Activated CD8-positive, alpha-beta memory T cell treated with anti-CD3 and anti-CD28 coated beads, Interleukin-2, amount 10 ng/mL, durations not matched to agents 7 days and 5 days (primary cell): Measurements from ENCODE around the gene CNBD2. TPM values are rescaled to one million over a fixed set of nuclear protein-coding genes. Genes with fewer than 3 reads are reported as not detected.
"Not testable (repeated sequence)": the region's sequence is repeated elsewhere in the genome, so short reads cannot be mapped to it uniquely, and the experiment has no call there.

ENCODE experiments used
- ATAC-seq: fragments of 150-1000 bp; cut with Tn5 transposase; one replicate; pipeline ENCODE4 v1.10.0; 2021; ENCODE audit warnings: moderate library complexity
- CTCF ChIA-PET: fragments of 350-600 bp; sonication (Branson Sonifier 250); formaldehyde crosslinking; loops from one replicate; lab custom pipeline; 2021; ENCODE audit warnings: antibody characterized with exemption; lab: Charles Lee
- DNase-seq: peaks from one replicate; pipeline ENCODE4 v3.0.0-alpha.2; 2020
- H3K27ac Mint-ChIP-seq: one replicate; pipeline ENCODE4 v1.8.0; 2021; ENCODE audit warnings: mild to moderate bottlenecking, mixed read lengths
- H3K27me3 Mint-ChIP-seq: one replicate; pipeline ENCODE4 v1.8.0; 2021; ENCODE audit warnings: mixed read lengths
- H3K36me3 Mint-ChIP-seq: one replicate; pipeline ENCODE4 v1.8.0; 2021; ENCODE audit warnings: mild to moderate bottlenecking, mixed read lengths
- H3K4me1 Mint-ChIP-seq: one replicate; pipeline ENCODE4 v1.8.0; 2021; ENCODE audit warnings: mixed read lengths
- H3K4me3 Mint-ChIP-seq: one replicate; pipeline ENCODE4 v1.8.0; 2021; ENCODE audit warnings: mild to moderate bottlenecking, moderate library complexity, mixed read lengths
- H3K9me3 Mint-ChIP-seq: one replicate; pipeline ENCODE4 v1.8.0; 2022; ENCODE audit warnings: low read depth, mixed read lengths
- total RNA-seq, 2 experiments: library from RNA; stranded (reverse); gene quantifications; one replicate each; pipeline ENCODE4 v1.2.3, GENCODE V29; 2021

The CNBD2 gene
- total RNA-seq, 2 experiments from 2014 or later = 5.2 to 7.8 TPM

GRCh38 chr20:35979544-35979943, 11.2 kb downstream of the CNBD2 start:
- no peak for DNase-seq
- Mint-ChIP-seq H3K36me3 (no peaks in the 10 kb centered on the region), H3K9me3 (no peaks in the 10 kb centered on the region), H3K27ac (no peak overlapping the region), H3K4me3 (no peak overlapping the region), H3K27me3 (peaks cover 7% of the 10 kb centered on the region), H3K4me1 (peaks cover 4% of the 10 kb centered on the region)
- no peak for ATAC-seq
- CTCF ChIA-PET = interaction anchor here (1.4 to 6.7 kb wide), 2 partner anchors 14 to 159 kb away, joined by 3 to 62 read pairs; no protein-coding TSS in a partner anchor

GRCh38 chr20:35981969-35982368, 13.6 kb downstream of the CNBD2 start:
- CTCF ChIA-PET = interaction anchor here (0.6 to 6.7 kb wide), 2 partner anchors 11 to 56 kb away, joined by 4 to 62 read pairs; no protein-coding TSS in a partner anchor
- no peaks in the 10 kb centered on the region for H3K36me3 Mint-ChIP-seq
- no peak overlapping the region for H3K27ac Mint-ChIP-seq
- H3K27me3 Mint-ChIP-seq = peaks cover 7% of the 10 kb centered on the region
- no peak overlapping the region for H3K4me3 Mint-ChIP-seq
- DNase-seq (no peak), ATAC-seq (no peak)
- H3K4me1 Mint-ChIP-seq = peaks cover 5% of the 10 kb centered on the region
- H3K9me3 Mint-ChIP-seq = no peaks in the 10 kb centered on the region

GRCh38 chr20:35984382-35984781, 16.0 kb downstream of the CNBD2 start:
- Mint-ChIP-seq H3K36me3 (no peaks in the 10 kb centered on the region), H3K4me1 (peaks cover 5% of the 10 kb centered on the region), H3K27me3 (peaks cover 14% of the 10 kb centered on the region), H3K9me3 (no peaks in the 10 kb centered on the region), H3K4me3 (no peak overlapping the region), H3K27ac (no peak overlapping the region)
- ATAC-seq = no peak
- DNase-seq = no peak
- CTCF ChIA-PET = interaction anchor here (1.0 to 6.7 kb wide), 4 partner anchors 9 to 218 kb away, joined by 3 to 62 read pairs (median 4); partner anchors contain the start of gene SCAND1

- H3K4me3 Mint-ChIP-seq = no peak overlapping the region
- CTCF ChIA-PET = no interaction called here
- H3K36me3 Mint-ChIP-seq = no peaks in the 10 kb centered on the region
- peaks cover 5% of the 10 kb centered on the region for H3K4me1 Mint-ChIP-seq
- ATAC-seq (no peak), DNase-seq (no peak)
- H3K27ac Mint-ChIP-seq = no peak overlapping the region
- H3K27me3 Mint-ChIP-seq = peaks cover 18% of the 10 kb centered on the region
- no peaks in the 10 kb centered on the region for H3K9me3 Mint-ChIP-seq
These were observed 17.4 kb downstream of the CNBD2 start for GRCh38 chr20:35985806-35986205.

GRCh38 chr20:35988910-35989463, 20.6 kb downstream of the CNBD2 start:
- Mint-ChIP-seq H3K4me3 (no peak overlapping the region), H3K27me3 (peaks cover 22% of the 10 kb centered on the region), H3K27ac (no peak overlapping the region), H3K4me1 (peaks cover 9% of the 10 kb centered on the region), H3K36me3 (no peaks in the 10 kb centered on the region), H3K9me3 (no peaks in the 10 kb centered on the region)
- CTCF ChIA-PET = interaction anchor here (1.6 to 6.8 kb wide), 3 partner anchors 10 to 148 kb away, joined by 6 to 243 read pairs (median 6); partner anchors contain the start of gene SCAND1
- ATAC-seq = no peak
- DNase-seq = no peak

- Mint-ChIP-seq H3K4me3 (no peak overlapping the region), H3K4me1 (peaks cover 4% of the 10 kb centered on the region)
- CTCF ChIA-PET = interaction anchor here (0.7 to 8.0 kb wide), 17 partner anchors 9 to 448 kb away, joined by 3 to 243 read pairs (median 4); partner anchors contain the start of gene SCAND1
These were observed 22.9 kb downstream of the CNBD2 start for GRCh38 chr20:35991142-35991771.

GRCh38 chr20:35992713-35993335, 24.4 kb downstream of the CNBD2 start:
- Mint-ChIP-seq H3K27ac (no peak overlapping the region), H3K4me1 (peaks cover 4% of the 10 kb centered on the region), H3K36me3 (no peaks in the 10 kb centered on the region), H3K27me3 (peaks cover 22% of the 10 kb centered on the region), H3K4me3 (no peak overlapping the region), H3K9me3 (no peaks in the 10 kb centered on the region)
- peak; percentile 74 for ATAC-seq
- CTCF ChIA-PET = interaction anchor here (0.6 to 8.0 kb wide), 59 partner anchors 11 to 947 kb away, joined by 3 to 243 read pairs (median 4); partner anchors contain the start of genes CNBD2, ERGIC3 and SCAND1
- peak; percentile 63 for DNase-seq

More at GRCh38 chr20:35991142-35991771, 22.9 kb downstream of the CNBD2 start:
- no peaks in the 10 kb centered on the region for H3K36me3 Mint-ChIP-seq
- H3K9me3 Mint-ChIP-seq = no peaks in the 10 kb centered on the region
- DNase-seq (no peak), ATAC-seq (no peak)
- H3K27ac Mint-ChIP-seq = no peak overlapping the region
- peaks cover 22% of the 10 kb centered on the region for H3K27me3 Mint-ChIP-seq

GRCh38 chr20:35994994-35995453, 26.6 kb downstream of the CNBD2 start:
- DNase-seq (peak; percentile 83), ATAC-seq (peak; percentile 92)
- no peak overlapping the region for H3K27ac Mint-ChIP-seq
- no peak overlapping the region for H3K4me3 Mint-ChIP-seq
- peaks cover 10% of the 10 kb centered on the region for H3K27me3 Mint-ChIP-seq
- no peaks in the 10 kb centered on the region for H3K9me3 Mint-ChIP-seq
- H3K36me3 Mint-ChIP-seq = no peaks in the 10 kb centered on the region
- H3K4me1 Mint-ChIP-seq = peaks cover 4% of the 10 kb centered on the region
- CTCF ChIA-PET = interaction anchor here (0.6 to 8.0 kb wide), 14 partner anchors 8 to 444 kb away, joined by 3 to 243 read pairs (median 5); no protein-coding TSS in a partner anchor

GRCh38 chr20:35996492-35996891, 28.1 kb downstream of the CNBD2 start:
- not testable (repeated sequence) for DNase-seq, H3K4me3 Mint-ChIP-seq, H3K27me3 Mint-ChIP-seq, H3K36me3 Mint-ChIP-seq, H3K4me1 Mint-ChIP-seq, ATAC-seq, H3K27ac Mint-ChIP-seq, H3K9me3 Mint-ChIP-seq
- CTCF ChIA-PET = interaction anchor here (1.3 to 8.0 kb wide), 4 partner anchors 68 to 203 kb away, joined by 3 to 111 read pairs (median 10); no protein-coding TSS in a partner anchor

- H3K9me3 Mint-ChIP-seq, H3K27ac Mint-ChIP-seq, H3K36me3 Mint-ChIP-seq, CTCF ChIA-PET, DNase-seq, H3K4me1 Mint-ChIP-seq, H3K4me3 Mint-ChIP-seq, H3K27me3 Mint-ChIP-seq, ATAC-seq: not testable (repeated sequence)
These were observed 32.9 kb downstream of the CNBD2 start for GRCh38 chr20:36001331-36001730.

- no peak for DNase-seq
- no peak for ATAC-seq
- Mint-ChIP-seq H3K36me3 (no peaks in the 10 kb centered on the region), H3K9me3 (peaks cover 10% of the 10 kb centered on the region), H3K27me3 (peaks cover 3% of the 10 kb centered on the region), H3K27ac (no peak overlapping the region), H3K4me3 (no peak overlapping the region), H3K4me1 (no peaks in the 10 kb centered on the region)
- CTCF ChIA-PET = interaction anchor here (1.1 to 2.0 kb wide), 4 partner anchors 8 to 136 kb away, joined by 3 to 12 read pairs (median 4); no protein-coding TSS in a partner anchor
These were observed 34.5 kb downstream of the CNBD2 start for GRCh38 chr20:36002855-36003254.

- DNase-seq (no peak), ATAC-seq (no peak)
- Mint-ChIP-seq H3K4me1 (no peaks in the 10 kb centered on the region), H3K36me3 (no peaks in the 10 kb centered on the region), H3K4me3 (no peak overlapping the region), H3K9me3 (peaks cover 10% of the 10 kb centered on the region), H3K27ac (no peak overlapping the region), H3K27me3 (peaks cover 3% of the 10 kb centered on the region)
- CTCF ChIA-PET = interaction anchor here (0.7 to 2.0 kb wide), 5 partner anchors 9 to 199 kb away, joined by 3 to 12 read pairs (median 4); no protein-coding TSS in a partner anchor
These were observed 35.7 kb downstream of the CNBD2 start for GRCh38 chr20:36004045-36004444.
